ENCODE measurements around the gene MRPL49. TPM values are rescaled to one million over a fixed set of nuclear protein-coding genes. Genes with fewer than 3 reads are reported as not detected.

The MRPL49 gene
- total and polyA plus RNA-seq, 9 of the 15 experiments (the other 6 are each of a cell fraction or from before 2014, with no cell fraction given): 74.3 to 132 (median 91.2) TPM

DNA sequence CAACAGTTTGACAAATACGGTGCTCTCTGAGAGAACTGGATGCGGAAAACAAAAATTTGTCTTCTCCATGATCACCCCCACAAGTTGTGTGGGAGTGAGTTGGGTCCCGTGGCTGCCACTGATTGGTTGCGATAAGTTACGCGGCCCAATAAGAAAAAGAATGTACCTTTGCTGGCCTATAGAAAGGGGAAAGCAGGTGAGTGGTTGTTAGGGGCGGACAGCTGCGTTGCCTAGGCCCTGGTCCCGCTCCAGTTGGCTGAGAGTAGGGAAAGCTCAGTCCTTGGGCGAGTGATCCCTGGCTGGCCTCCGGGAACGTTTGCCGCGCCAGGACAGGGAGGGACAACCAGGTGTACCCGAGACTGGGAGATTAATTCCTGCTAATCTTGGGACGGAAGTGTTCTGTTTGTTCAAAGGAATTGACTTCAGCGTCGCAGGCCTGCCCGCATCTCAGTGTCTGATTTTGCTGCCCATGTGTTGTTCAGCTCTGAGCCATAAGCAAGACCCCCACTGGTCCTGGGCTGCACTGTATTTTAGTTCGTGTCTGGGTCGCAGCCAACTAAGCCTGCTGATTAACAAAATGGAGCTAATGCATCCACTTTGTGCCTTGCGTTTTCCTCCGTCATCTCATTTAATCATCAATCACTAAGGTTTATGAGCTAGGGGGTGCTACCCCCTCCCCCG is 13.0 kb downstream of the MRPL49 start (continued):
- TF ChIP-seq CHD7 (IDR thresholded peaks at IDR 0.05; ENCODE audit: low read depth, low read length) (no peak), COPS2 (conservative IDR thresholded peaks at IDR 0.05) (no peak), TEAD1 (CRISPR knock-in tag; IDR thresholded peaks at IDR 0.05) (peak in 1 of 2 experiments; percentile 60; a peak in 1 of 4 replicates), BHLHE40 (IDR thresholded peaks at IDR 0.05; ENCODE audit: low read length) (peak; percentile 68; the same call in 1 of the 2 replicates), SRSF1 (IDR thresholded peaks at IDR 0.05; ENCODE audit: low read depth, low read length) (no peak), CREB5 (CRISPR knock-in tag; IDR thresholded peaks at IDR 0.05) (no peak), FOS (IDR thresholded peaks at IDR 0.05; ENCODE audit: extremely low read depth, insufficient read length) (peak; percentile 90), HNRNPUL1 (IDR thresholded peaks at IDR 0.05; ENCODE audit: low read length) (no peak), SMARCA5 (IDR thresholded peaks at IDR 0.05) (no peak), POLR3A (IDR thresholded peaks at IDR 0.05; ENCODE audit: borderline replicate concordance, extremely low read depth, insufficient read depth, insufficient read length) (no peak), CCNT2 (IDR thresholded peaks at IDR 0.05; ENCODE audit: borderline replicate concordance, extremely low read depth, insufficient read length, low read depth, low read length) (peak; percentile 4), FOXM1 (IDR thresholded peaks at IDR 0.05; ENCODE audit: low read depth) (peak; percentile 83; the same call in 1 of the 2 replicates), FOXM1 (CRISPR knock-in tag; IDR thresholded peaks at IDR 0.05; ENCODE audit: low read depth) (no peak), SRSF7 (optimal IDR thresholded peaks at IDR 0.05; ENCODE audit: low read depth, low read length) (no peak), HMGN3 (IDR thresholded peaks at IDR 0.05; ENCODE audit: borderline replicate concordance, extremely low read depth, insufficient read length, low read depth, low read length) (no peak), PHTF2 (CRISPR knock-in tag; IDR thresholded peaks at IDR 0.05) (no peak)
